HG03442 (cell line): Measurements from ENCODE around the gene SERHL2.
A peak's percentile ranks its signal among the peaks of the same experiment; 100 is the strongest.
"Not testable (repeated sequence)": the region's sequence is repeated elsewhere in the genome, so short reads cannot be mapped to it uniquely, and the experiment has no call there.

ENCODE experiments used
- ATAC-seq: cut with Tn5 transposase; IDR thresholded peaks from one replicate; pipeline ENCODE4 v1.9.1; 2021; ENCODE audit warnings: mild to moderate bottlenecking, moderate library complexity; ENCODE audit not compliant: unreplicated experiment

The SERHL2 gene

DNA sequence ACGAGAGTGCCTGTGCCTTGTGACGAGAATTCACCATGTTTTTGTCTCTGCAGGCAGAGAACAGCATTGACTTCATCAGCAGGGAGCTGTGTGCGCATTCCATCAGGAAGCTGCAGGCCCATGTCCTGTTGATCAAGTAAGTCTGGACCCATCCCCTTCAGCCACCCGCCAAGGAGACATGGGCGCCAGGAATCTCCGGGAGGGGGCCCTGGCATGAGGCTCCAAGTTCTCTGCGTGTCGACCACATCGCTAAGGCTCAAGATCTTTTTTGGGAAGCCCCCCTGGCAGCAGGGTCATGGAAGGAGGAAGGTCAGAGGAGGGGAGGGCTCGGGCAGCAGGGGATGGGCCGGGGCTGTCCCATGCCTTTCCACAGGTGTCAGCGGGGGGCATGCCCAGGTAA lies 17.3 kb downstream of the SERHL2 start:
- not testable (repeated sequence) for ATAC-seq

GRCh38 chr22:42574046-42574445 lies 20.3 kb downstream of the SERHL2 start:
- ATAC-seq: not testable (repeated sequence)

- ATAC-seq: not testable (repeated sequence)
These were observed 20.7 kb downstream of the SERHL2 start for GRCh38 chr22:42574468-42574867.

GRCh38 chr22:42575996-42576574 lies 22.3 kb downstream of the SERHL2 start:
- ATAC-seq: not testable (repeated sequence)

DNA sequence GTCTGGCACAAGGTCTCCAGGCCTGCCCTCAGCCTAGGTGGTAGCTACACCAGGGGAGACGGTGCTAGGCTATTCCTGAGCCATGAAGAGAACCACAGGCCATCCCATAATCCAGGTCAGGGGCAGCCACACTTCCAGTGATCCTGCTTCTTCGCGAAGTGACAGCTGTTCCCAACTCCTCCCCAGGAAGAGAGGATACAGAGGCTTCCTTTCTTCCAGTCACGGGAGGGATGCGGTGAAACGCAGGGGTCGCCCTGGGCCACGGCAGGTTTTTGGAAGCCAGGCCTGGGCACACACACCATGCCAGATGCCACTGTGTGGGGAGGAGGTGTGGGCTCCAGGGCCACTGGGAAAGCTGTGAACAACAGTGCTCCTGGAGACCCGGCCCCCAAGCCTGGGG lies 23.4 kb downstream of the SERHL2 start:
- not testable (repeated sequence) for ATAC-seq

GRCh38 chr22:42577623-42578240 lies 24.0 kb downstream of the SERHL2 start:
- ATAC-seq: no peak

GRCh38 chr22:42580040-42580439 lies 26.3 kb downstream of the SERHL2 start:
- ATAC-seq: not testable (repeated sequence)

DNA sequence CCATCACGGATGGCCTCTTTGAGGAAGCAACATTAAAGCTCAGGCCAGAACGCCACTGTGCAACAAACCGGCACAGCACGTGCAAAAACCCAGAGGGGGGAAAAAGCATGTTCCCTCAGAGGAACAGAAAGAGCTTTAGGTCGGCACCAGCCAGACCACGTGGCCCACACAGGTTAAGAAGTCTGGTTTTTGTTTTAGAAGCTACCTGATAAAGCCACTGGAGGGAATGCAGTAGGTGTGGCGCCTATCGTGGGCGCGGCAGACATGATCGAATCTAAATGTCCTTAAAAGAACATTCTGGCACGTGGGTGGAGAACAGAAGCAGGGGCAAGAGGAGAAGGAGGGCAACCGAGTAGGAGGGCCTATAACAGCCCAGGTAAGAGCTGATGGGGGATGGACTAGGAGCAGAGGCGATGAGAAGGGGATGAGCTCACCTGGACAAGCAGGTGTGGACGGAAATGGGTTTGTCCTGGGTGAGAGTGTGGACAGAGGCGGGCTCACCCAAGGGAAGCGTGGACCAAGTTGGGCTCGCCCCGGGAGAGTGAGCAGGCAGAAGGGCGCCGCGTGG lies 27.5 kb downstream of the SERHL2 start:
- peak; percentile 8 for ATAC-seq

- peak; percentile 49 for ATAC-seq
These were observed 28.3 kb downstream of the SERHL2 start for GRCh38 chr22:42581762-42582716.

DNA sequence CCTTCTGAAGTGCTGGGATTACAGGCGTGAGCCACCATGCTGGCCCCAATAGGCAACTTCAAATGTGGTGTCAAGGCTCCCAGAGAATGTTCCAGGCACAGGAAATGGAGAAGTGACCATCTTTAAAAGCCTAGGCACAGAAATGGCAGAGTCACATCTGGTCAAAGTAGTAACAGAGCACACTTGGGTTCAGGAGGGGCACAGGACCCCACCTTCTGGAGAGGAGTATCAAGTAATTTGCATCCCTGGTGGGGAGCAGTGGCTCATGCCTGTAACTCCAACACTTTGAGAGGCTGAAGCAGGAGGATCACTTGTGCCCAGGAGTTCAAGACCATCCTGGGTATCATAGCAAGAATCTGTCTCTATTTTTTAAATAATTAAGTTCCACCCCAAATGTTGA lies 29.2 kb downstream of the SERHL2 start:
- ATAC-seq: no peak

DNA sequence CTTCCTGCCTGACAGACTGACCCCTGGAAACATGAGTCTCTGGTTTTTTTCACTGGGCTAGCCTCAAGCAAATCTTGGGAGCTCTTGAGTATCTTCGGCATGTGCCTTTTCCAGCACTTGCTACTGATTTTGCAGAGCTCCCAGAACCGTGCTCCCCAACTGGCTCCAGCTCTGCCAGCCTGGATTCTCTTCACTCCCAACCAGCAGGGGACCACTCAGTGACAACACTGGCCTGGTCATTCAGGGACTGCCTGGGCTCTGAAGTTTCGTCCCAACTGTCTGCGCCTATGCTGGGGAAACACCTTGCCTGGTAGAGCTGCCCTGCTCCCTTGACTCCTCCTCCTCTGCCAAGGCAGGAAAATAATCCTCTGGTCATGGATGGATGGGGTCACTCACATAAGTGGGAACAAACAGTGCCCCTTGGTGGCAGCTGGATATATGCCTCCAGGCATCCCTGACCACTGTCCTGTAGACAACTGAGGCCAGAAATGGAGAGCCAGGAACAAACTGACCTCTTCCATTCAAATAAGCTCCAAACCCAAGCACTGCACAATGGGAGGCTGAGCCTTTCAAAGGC lies 30.7 kb downstream of the SERHL2 start:
- ATAC-seq: no peak

DNA sequence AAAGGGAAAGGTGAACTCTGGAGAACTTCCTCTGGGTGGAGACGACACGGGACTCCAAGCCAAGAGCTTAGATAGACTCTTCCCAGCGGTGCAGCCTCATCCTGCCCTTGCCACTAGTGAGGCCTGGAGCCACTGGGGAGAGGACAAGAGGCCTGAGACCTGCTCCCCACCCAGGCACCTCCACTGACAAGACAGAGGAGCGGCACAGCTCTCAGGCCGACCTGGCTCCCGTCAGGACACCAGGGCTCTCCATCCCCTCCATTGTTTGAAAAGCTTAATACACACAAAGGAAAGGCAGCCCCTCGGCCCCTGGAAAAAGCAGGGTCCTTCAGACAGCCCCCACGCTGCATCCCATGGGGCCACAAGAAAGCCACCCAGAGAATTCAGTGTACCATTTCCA lies 31.3 kb downstream of the SERHL2 start:
- no peak for ATAC-seq

DNA sequence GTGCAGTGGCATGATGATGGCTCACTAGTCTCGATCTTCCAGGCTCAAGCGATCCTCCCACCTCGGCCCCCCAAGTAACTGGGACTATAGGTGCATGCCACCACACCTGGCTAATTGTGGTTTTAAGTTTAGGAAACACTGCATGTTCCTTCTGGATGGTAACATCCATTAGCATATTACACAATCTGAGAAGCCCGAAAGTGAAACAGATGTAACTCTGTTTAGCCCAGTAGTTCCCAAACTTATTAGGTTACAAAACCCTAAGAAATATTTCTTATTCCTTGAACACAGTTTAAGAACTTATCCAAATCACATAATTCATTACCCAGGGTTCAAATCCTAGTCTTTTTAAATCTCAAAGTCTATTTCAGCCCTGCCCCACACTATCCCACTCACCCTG lies 32.6 kb downstream of the SERHL2 start:
- ATAC-seq: no peak

- no peak for ATAC-seq
These were observed 33.9 kb downstream of the SERHL2 start for GRCh38 chr22:42587588-42588175.

DNA sequence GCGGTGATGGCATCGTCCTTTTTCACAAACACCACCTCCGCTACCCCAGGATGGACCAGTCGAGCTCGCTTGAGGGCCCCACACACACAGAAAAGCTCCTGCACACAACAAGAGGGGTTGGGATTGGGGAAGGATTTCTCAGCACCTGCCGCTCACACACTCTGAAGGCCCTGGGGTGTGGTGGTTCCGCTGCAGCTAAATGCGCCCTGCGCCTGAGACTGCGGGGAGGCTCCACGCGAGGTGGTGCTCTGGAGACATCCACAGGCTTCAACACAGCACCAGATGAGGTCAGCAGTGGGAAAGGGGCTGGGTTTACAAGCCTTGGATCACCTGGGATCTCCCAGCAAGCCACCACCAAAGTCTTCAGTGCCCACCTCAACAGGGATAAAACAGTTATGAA lies 38.2 kb downstream of the SERHL2 start:
- no peak for ATAC-seq

- no peak for ATAC-seq
These were observed 41.7 kb downstream of the SERHL2 start for GRCh38 chr22:42595434-42595833.

GRCh38 chr22:42596336-42596735 lies 42.6 kb downstream of the SERHL2 start:
- ATAC-seq: no peak

GRCh38 chr22:42596863-42597530 lies 43.2 kb downstream of the SERHL2 start:
- ATAC-seq: no peak

DNA sequence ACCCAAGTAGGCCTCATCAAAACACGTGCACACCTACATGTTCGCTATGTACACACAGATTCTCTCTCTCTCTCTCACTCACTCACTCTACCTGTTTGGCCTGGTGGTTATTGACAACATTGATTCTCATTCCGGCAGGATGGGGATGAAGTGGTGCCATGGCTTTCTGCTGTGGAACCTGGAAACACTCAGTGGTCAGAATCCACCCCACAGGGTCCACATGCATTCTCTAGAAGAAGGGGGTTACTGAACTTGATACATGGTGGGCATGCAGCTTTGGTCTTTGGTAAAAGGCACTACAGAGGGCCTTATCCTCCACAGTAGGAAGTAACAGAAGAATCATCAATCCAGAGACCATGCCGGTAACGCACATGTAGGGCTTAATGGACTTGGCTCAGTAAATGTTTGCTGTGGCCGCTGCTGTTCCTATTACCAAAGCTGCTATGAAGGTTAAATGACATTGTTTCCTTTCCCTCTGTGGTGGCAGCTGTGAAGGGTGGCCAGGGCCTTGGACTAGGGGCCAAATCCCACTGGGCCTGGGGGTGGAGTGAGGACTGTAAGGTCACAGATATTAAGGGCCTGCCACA lies 48.2 kb downstream of the SERHL2 start:
- no peak for ATAC-seq

DNA sequence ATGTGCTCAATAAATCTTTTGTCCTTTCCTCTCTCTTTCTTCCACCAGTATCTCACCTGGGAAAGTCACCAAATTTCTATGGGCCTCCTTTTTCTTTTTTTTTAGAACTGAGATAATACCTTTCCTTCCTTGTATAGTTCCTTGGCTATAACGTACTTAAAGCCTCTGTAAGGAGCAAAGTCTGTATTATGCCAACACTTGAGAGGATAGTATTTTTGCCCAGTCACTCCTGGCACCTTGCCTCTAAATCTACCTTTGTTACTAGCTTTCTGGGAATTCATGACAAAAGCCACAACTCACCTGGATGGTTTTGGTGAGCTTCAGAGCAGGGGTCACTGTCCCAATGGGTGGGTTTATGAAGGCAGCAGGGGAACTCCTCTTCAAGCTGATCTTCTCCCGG lies 48.7 kb downstream of the SERHL2 start:
- ATAC-seq: no peak
